T-helper 22 cell (primary cell): ENCODE results near the gene SLC44A2.
"Not testable (repeated sequence)": the region's sequence is repeated elsewhere in the genome, so short reads cannot be mapped to it uniquely, and the experiment has no call there.

ENCODE experiments used
- DNase-seq: peaks from one replicate; pipeline ENCODE4 v3.0.0-alpha.2; 2020; ENCODE audit warnings: low read depth

The SLC44A2 gene

GRCh38 chr19:10651851-10652250, 26.5 kb downstream of the SLC44A2 start:
- DNase-seq: no peak

GRCh38 chr19:10653482-10653731, 28.1 kb downstream of the SLC44A2 start:
- DNase-seq: no peak

GRCh38 chr19:10653732-10654609, 28.6 kb downstream of the SLC44A2 start, which contains the start of gene ILF3:
Gene ILF3, plus strand, starts transcription at chr19:10654346. Its CDS starts 16,260 bp downstream, at chr19:10670606.
- DNase-seq: peak; percentile 100

GRCh38 chr19:10654610-10655456, 29.5 kb downstream of the SLC44A2 start:
- DNase-seq: peak; percentile 41

GRCh38 chr19:10655457-10656312, 30.3 kb downstream of the SLC44A2 start:
- no peak for DNase-seq

GRCh38 chr19:10660346-10660745, 35.0 kb downstream of the SLC44A2 start:
- no peak for DNase-seq

GRCh38 chr19:10661946-10662345, 36.6 kb downstream of the SLC44A2 start:
- DNase-seq: no peak

- DNase-seq: no peak
Measured at GRCh38 chr19:10662384-10663251, 37.3 kb downstream of the SLC44A2 start.

GRCh38 chr19:10663252-10663563, 37.9 kb downstream of the SLC44A2 start:
- not testable (repeated sequence) for DNase-seq

- DNase-seq: no peak
Measured at GRCh38 chr19:10667867-10668266, 42.5 kb downstream of the SLC44A2 start.

- DNase-seq: no peak
Measured at GRCh38 chr19:10669246-10669645, 43.9 kb downstream of the SLC44A2 start.

GRCh38 chr19:10670182-10670581, 44.8 kb downstream of the SLC44A2 start:
- DNase-seq: no peak

GRCh38 chr19:10670876-10671804, 45.8 kb downstream of the SLC44A2 start:
- no peak for DNase-seq

GRCh38 chr19:10671922-10672321, 46.6 kb downstream of the SLC44A2 start:
- not testable (repeated sequence) for DNase-seq

GRCh38 chr19:10675214-10675613, 49.9 kb downstream of the SLC44A2 start:
- not testable (repeated sequence) for DNase-seq

GRCh38 chr19:10677751-10678150, 52.4 kb downstream of the SLC44A2 start:
- no peak for DNase-seq

GRCh38 chr19:10678813-10679212, 53.5 kb downstream of the SLC44A2 start:
- DNase-seq: no peak

- DNase-seq: no peak
Measured at GRCh38 chr19:10679743-10680142, 54.4 kb downstream of the SLC44A2 start.

- DNase-seq: no peak
Measured at GRCh38 chr19:10680545-10681135, 55.3 kb downstream of the SLC44A2 start.

GRCh38 chr19:10681658-10682057, 56.3 kb downstream of the SLC44A2 start:
- DNase-seq: no peak
